Endothelial cell of umbilical vein (primary cell): ENCODE data around the gene STK10. TPM values are rescaled to one million over a fixed set of nuclear protein-coding genes. Genes with fewer than 3 reads are reported as not detected.

Source experiments
- BruUV-seq: library from RNA; stranded (reverse); fragments of 400-500 nt; replicated peaks from 2 replicates; lab custom pipeline; 2021; lab: Mats Ljungman, UMichigan
- CTCF ChIA-PET: fragments of 300-600, 350-600 bp; sonication (Branson Sonifier 250); formaldehyde crosslinking; loops from one replicate; lab custom pipeline; 2021; ENCODE audit warnings: antibody characterized with exemption, inconsistent platforms; lab: Charles Lee
- POLR2A ChIA-PET: fragments of 300-600, 350-600 bp; sonication (Branson Sonifier 250); formaldehyde crosslinking; loops from one replicate; lab custom pipeline; 2021; ENCODE audit warnings: antibody characterized with exemption, inconsistent platforms; lab: Charles Lee
- DNase-seq: peaks from one replicate; pipeline ENCODE4 v3.0.0-alpha.2; 2011; ENCODE audit warnings: low read depth, low spot score
- FAIRE-seq: peaks from 2 replicates; lab custom pipeline; 2011; peaks lifted over from hg19 to GRCh38; lab: Jason Lieb, UNC
- H2AFZ ChIP-seq: 2 replicates; pipeline ENCODE4 v1.6.0; 2012; ENCODE audit warnings: low read depth, low read length, control low read depth, inconsistent platforms
- H3K27ac ChIP-seq: 2 replicates; pipeline ENCODE4 v1.5.1; 2011; ENCODE audit warnings: low read depth, mild to moderate bottlenecking, control low read depth, low read length, moderate library complexity; ENCODE audit not compliant: insufficient read depth
- H3K27me3 ChIP-seq, 2 experiments: 2 replicates each; pipeline versions ENCODE4 v1.6.0 to v1.6.1; 2011; ENCODE audit warnings: low read length in 2 of 2, mixed read lengths in 1 of 2; ENCODE audit not compliant: control insufficient read depth in 2 of 2, insufficient read depth in 2 of 2
- H3K36me3 ChIP-seq, 2 experiments: 2 replicates in 1 of 2; 3 replicates in 1 of 2; pipeline ENCODE4 v1.5.1; 2011; ENCODE audit warnings: low read length in 2 of 2, mild to moderate bottlenecking in 1 of 2, moderate library complexity in 1 of 2; ENCODE audit not compliant: control insufficient read depth in 2 of 2, insufficient read depth in 2 of 2; ENCODE audit errors: extremely low read depth in 1 of 2
- H3K4me1 ChIP-seq: 3 replicates; pipeline ENCODE4 v1.5.1; 2011; ENCODE audit warnings: mild to moderate bottlenecking, low read length; ENCODE audit not compliant: control insufficient read depth, insufficient read depth; ENCODE audit errors: extremely low read depth
- H3K4me2 ChIP-seq: 2 replicates; pipeline ENCODE4 v1.6.1; 2011; ENCODE audit warnings: low read length, control low read depth, mixed read lengths; ENCODE audit not compliant: insufficient read depth
- H3K4me3 ChIP-seq, 3 experiments: fragments of 200-600 bp in 1 of 3; sonication (generic), shearing (Covaris generic) in 1 of 3; replicated peaks in 1 of 3; 2 replicates each; pipeline ENCODE4 v1.5.1; 2011 to 2016; ENCODE audit warnings: control low read depth in 3 of 3, low read length in 3 of 3, mild to moderate bottlenecking in 2 of 3, inconsistent platforms in 1 of 3, low read depth in 1 of 3, moderate library complexity in 1 of 3; ENCODE audit not compliant: insufficient read depth in 1 of 3
- H3K79me2 ChIP-seq: 2 replicates; pipeline ENCODE4 v1.6.0; 2012; ENCODE audit warnings: low read length, inconsistent platforms; ENCODE audit not compliant: control insufficient read depth, insufficient read depth
- H3K9ac ChIP-seq: replicated peaks from 2 replicates; pipeline ENCODE3; 2011; ENCODE audit warnings: low read length, control low read depth; ENCODE audit not compliant: insufficient read depth; ENCODE audit errors: extremely low read depth
- H3K9me1 ChIP-seq: replicated peaks from 3 replicates; pipeline ENCODE4 v1.6.0; 2011; ENCODE audit warnings: mild to moderate bottlenecking, low read length; ENCODE audit not compliant: control insufficient read depth, insufficient read depth; ENCODE audit errors: extremely low read depth
- H3K9me3 ChIP-seq: replicated peaks from 2 replicates; pipeline ENCODE4 v1.5.1; 2012; ENCODE audit warnings: low read length, inconsistent platforms; ENCODE audit not compliant: control insufficient read depth, insufficient read depth
- H4K20me1 ChIP-seq: replicated peaks from 2 replicates; pipeline ENCODE3; 2011; ENCODE audit warnings: mild to moderate bottlenecking, low read length; ENCODE audit not compliant: control insufficient read depth, insufficient read depth; ENCODE audit errors: extremely low read depth
- EZH2 ChIP-seq: IDR thresholded peaks from 2 replicates; pipeline ENCODE4 v1.6.1; 2012; ENCODE audit warnings: borderline replicate concordance, low read depth, mild to moderate bottlenecking, moderate library complexity, low read length, inconsistent platforms; ENCODE audit not compliant: severe bottlenecking
- FOS ChIP-seq: IDR thresholded peaks from 2 replicates; pipeline ENCODE4 v1.6.1; 2011; ENCODE audit warnings: mild to moderate bottlenecking, low read length, moderate library complexity, borderline replicate concordance; ENCODE audit not compliant: insufficient read depth
- MAX ChIP-seq: IDR thresholded peaks from 2 replicates; pipeline ENCODE4 v1.6.1; 2011; ENCODE audit not compliant: insufficient read depth, insufficient read length
- POLR2A ChIP-seq: IDR thresholded peaks from 2 replicates; pipeline ENCODE4 v1.6.1; 2012; ENCODE audit warnings: low read depth, mild to moderate bottlenecking, control low read depth, low read length
- POLR2AphosphoS5 ChIP-seq: IDR thresholded peaks from 2 replicates; pipeline ENCODE4 v1.6.1; 2012; ENCODE audit warnings: low read depth, mild to moderate bottlenecking, control low read depth, low read length, moderate library complexity; ENCODE audit not compliant: insufficient read depth
- dilution Hi-C: fragments of 300-500 bp; cut with MboI; formaldehyde crosslinking; loops from one replicate; pipeline ENCODE4 v1.15.0; 2019; ENCODE audit warnings: low sequenced_read_pairs; ENCODE audit not compliant: extremely low pct_ligation_motif_present
- intact Hi-C: fragments of 100-400 bp; cut with micrococcal nuclease; formaldehyde crosslinking; loops from one replicate; pipeline ENCODE4 v1.10.0; 2022
- polyA plus RNA-seq, 4 experiments: library from polyadenylated mRNA; depleted of rRNA in 3 of 4; stranded (reverse) in 3 of 4; unstranded in 1 of 4; fragments of >200 nt; gene quantifications; 2 replicates each; pipeline versions ENCODE4 v1.2.1 to v1.2.3, GENCODE V29; 2011 to 2012; ENCODE audit warnings: missing spikeins in 1 of 4
- total RNA-seq: library from RNA; stranded (reverse); gene quantifications from 2 replicates; pipeline ENCODE4 v1.2.3, GENCODE V29; 2021
- TF ChIP-seq, protein P1 (sequence below), 2 donors: IDR thresholded peaks; 1 replicate in 1 of 2; 2 replicates in 1 of 2; pipeline ENCODE4 v1.5.1; 2011; ENCODE audit warnings: low read length in 2 of 2, mild to moderate bottlenecking in 2 of 2, moderate library complexity in 2 of 2, control low read depth in 1 of 2, inconsistent platforms in 1 of 2, low read depth in 1 of 2; ENCODE audit not compliant: insufficient read depth in 1 of 2; ENCODE audit errors: extremely low read depth in 1 of 2

STK10 gene
- total and polyA plus RNA-seq, 2 donors (not counting 3 experiments of a cell fraction or from before 2014, with no cell fraction given) = 16.9 to 47.2 TPM

DNA sequence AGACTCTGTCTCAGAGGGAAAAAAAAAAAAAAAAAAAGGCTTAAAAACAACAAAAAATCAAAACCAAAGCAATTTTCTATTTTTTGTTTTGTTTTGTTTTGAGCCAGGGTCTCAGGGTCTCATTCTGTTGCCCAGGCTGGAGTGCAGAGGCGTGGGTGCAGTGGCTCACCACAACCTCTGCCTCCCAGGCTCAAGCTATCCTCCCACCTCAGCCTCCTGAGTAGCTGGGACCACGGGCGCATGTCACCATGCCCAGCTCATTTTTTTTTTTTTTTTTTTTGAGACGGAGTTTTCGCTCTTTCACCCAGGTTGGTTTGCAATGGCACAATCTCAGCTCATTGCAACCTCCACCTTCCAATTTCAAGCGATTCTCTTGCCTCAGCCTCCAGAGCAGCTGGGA is 5.7 kb downstream of the STK10 start:
- no TSS peak for BruUV-seq
- Histone ChIP-seq H3K9me1 (no peaks in the 10 kb centered on the region), H3K9me3 (no peaks in the 10 kb centered on the region), H3K9ac (no peak overlapping the region), H3K79me2 (peaks cover 19% of the 10 kb centered on the region), H3K36me3 (no peaks in the 10 kb centered on the region), H3K27ac (no peak overlapping the region), H3K4me3 (no peak overlapping the region), H4K20me1 (no peaks in the 10 kb centered on the region), H3K4me2 (no peak overlapping the region), H3K27me3 (no peaks in the 10 kb centered on the region), H2AFZ (no peak overlapping the region), H3K4me1 (peaks cover 32% of the 10 kb centered on the region)
- no peak for DNase-seq
- intact Hi-C loops = no loop called here
- TF ChIP-seq, protein P1, sequence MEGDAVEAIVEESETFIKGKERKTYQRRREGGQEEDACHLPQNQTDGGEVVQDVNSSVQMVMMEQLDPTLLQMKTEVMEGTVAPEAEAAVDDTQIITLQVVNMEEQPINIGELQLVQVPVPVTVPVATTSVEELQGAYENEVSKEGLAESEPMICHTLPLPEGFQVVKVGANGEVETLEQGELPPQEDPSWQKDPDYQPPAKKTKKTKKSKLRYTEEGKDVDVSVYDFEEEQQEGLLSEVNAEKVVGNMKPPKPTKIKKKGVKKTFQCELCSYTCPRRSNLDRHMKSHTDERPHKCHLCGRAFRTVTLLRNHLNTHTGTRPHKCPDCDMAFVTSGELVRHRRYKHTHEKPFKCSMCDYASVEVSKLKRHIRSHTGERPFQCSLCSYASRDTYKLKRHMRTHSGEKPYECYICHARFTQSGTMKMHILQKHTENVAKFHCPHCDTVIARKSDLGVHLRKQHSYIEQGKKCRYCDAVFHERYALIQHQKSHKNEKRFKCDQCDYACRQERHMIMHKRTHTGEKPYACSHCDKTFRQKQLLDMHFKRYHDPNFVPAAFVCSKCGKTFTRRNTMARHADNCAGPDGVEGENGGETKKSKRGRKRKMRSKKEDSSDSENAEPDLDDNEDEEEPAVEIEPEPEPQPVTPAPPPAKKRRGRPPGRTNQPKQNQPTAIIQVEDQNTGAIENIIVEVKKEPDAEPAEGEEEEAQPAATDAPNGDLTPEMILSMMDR (IDR thresholded peaks at IDR 0.05; ENCODE audit: extremely low read depth in 1 of 2, insufficient read depth in 1 of 2, low read depth in 1 of 2, low read length in 2 of 2) = no peak
- TF ChIP-seq EZH2 (no peak), POLR2AphosphoS5 (no peak), FOS (no peak), POLR2A (no peak), MAX (no peak)
- no peak for FAIRE-seq
- dilution Hi-C loops = no loop called here
- CTCF ChIA-PET = interaction anchor here (0.6 to 1.2 kb wide), 4 partner anchors 9 to 59 kb away, joined by 3 to 5 read pairs (median 4); no protein-coding TSS in a partner anchor
- POLR2A ChIA-PET = interaction anchor here (0.7 kb wide), 1 partner anchor 176 kb away, joined by 4 read pairs; the partner anchor contains the start of gene FBXW11
